ENCODE data around the gene GMIP.

The GMIP gene

DNA sequence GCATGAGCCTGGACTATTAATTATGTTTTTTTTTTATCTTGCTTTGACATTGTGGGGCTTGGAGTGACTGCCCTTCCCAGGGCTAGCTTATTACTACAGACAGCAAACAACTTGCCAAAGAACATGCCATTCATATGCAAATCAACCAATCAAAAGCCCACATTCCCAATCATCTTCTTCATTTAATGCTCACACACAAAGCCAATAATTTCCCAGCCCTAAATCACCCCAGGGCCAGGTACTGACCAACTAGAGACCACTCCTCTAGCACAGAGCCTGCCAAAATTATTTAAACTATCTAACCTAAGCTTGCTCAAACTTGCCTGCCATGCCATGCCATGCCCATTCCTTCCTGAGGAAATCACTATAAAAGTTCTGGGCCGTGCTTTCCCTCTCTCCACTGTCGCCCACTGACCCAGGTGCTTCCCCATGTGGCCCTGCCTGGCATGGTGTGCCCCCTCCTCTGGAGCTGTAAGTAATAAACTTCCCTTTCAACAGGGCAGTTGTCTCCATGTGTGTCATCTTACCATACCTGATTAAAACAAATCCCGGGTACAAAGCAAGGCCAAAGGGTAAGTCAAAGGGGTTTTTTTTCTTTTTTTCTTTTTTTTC is 40.6 kb downstream of the GMIP start:
- DNase-seq: no peak

DNA sequence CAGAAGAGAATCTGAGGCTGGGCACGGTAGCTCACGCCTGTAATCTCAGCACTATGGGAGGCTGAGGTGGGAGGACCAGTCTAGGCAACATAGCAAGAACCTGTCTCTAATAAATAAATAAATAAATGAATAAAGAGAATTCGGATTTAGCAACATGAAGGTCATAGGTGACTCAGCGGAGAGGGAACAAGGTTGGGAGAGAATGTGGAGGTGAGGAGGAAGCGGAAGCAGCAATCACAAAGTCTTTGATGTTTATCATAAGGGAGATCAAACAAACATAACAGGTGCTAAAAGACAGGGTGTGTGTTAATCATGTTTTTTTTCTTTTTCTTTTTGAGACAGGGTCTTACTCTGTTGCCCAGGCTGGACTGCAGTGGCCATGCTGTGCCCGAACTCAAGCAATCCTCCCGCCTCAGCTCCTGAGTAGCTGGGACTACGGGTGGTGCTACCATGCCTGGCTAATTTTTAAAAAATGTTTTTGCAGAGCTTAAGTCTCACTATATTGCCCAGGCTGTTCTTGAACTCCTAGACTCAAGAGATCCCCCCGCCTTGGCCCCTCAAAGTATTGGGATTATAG is 41.2 kb downstream of the GMIP start:
- peak; percentile 7 for DNase-seq

DNA sequence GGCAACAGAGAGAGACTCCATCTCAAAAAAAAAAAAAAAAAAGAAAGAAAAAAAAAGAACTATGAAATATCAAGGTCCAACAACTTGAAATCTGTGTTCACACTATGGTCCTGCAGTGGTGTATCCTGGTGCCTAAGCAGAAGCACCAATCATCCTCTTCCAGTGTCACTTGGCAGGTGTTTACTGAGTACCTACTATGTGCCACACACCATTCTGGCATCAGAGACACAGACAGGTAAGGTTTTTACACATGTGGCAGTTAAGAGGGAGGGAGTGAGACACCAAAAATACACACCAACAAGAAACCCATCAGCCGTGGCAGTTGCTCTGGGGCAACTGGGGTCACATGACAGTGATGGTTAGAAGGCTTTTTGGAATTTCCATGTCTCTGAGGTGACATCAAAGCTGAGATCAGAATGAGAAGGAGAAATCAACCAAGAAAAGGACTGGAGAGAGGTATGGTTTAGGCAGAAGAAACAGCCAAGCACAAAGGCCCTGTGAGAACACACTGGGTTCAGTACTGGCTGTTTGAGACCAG is 42.6 kb downstream of the GMIP start:
- DNase-seq: no peak

DNA sequence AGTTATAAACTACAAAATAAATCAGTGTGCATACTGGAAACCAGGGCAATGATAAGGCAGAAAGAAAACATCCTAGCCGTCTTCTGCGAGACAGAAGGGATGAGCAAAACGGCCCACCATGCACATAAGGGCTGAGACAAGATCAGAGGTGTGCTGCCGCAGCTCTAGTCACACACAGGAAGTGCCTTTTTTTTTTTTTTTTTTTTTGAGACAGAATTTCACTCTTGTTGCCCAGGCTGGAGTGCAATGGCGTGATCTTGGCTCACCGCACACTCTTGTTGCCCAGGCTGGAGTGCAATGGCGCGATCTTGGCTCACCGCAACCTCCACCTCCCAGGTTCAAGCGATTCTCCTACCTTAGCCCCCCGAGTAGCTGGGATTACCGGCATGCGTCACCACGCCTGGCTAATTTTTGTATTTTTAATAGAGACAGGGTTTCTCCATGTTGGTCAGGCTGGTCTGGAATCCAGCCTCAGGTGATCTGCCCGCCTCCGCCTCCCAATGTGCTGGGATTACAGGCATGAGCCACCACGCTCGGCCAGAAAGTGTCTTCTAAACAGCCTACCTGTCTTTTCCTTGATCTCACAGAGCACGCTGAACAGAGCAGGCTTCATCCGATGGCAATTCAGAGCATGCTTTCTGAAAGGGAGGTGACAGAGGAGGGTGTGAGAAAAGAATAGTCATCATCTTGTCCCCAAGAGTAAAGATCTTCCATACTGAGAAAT is 44.6 kb downstream of the GMIP start:
- peak; percentile 59 for DNase-seq

DNA sequence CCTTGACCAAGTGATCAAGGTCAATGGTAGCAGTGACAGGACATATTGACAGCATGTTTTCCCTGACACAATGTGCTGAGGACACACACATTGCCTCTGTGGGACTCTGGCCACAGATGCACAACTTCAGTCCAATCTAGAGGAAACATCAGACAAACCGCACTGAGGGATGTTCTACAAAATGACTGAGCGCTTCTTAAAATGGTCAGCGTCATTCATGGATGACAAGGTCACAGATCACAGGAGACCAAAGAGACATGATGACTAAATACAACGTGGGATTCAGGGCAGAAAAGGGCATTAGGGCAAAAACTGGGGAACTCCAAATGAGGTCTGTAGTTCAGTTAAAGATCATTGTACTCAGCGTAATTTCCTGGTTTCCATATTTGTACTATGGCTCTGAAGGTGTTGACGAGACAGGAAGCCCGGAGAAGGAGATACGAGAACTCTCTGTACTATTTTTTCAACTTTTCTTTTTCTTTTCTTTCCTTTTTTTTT is 45.6 kb downstream of the GMIP start:
- DNase-seq: peak; percentile 46

DNA sequence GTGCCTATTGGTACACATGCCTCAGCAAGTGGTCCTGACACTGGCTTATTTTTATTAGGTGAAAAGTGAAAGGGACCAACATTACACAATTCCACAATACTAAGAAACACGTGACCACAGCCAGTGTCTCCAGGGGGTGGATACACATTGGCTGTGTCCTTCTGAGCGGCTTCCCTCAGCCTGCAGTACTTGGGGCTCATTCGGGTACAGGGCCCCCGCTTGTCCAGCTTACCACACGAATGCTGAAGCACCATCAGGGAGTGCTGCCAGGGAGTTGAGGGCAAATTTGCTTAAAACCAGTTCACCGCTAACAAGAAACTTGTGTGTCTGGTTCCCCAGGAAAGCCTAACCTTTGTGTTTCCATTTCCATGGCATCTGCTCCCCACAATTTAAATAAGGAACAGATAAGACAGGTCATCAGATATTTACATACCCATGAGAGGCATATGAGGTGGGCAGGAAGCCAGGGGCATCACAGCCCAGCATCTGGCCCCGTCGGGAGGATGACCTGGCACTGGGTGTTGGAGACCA is 48.2 kb downstream of the GMIP start:
- no peak for DNase-seq

DNA sequence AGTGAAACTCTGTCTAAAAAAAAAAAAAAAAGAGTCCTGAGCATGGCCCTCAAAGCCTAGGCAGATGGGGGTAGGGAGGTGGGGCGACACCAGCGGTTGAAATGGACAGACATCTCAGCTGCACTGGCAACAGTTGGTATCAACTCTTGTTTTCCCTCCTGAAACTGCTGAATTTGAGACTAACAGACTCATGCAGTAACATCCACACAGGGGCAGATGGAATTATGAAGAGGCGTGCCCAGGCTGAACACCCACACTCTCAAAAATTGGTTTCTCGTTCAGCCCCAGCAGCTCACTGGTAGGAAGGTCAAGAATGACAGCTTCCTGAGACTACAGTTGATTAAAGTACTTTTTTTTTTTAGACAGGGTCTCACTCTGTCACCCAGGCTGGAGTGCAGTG is 49.1 kb downstream of the GMIP start:
- DNase-seq: peak; percentile 13

DNA sequence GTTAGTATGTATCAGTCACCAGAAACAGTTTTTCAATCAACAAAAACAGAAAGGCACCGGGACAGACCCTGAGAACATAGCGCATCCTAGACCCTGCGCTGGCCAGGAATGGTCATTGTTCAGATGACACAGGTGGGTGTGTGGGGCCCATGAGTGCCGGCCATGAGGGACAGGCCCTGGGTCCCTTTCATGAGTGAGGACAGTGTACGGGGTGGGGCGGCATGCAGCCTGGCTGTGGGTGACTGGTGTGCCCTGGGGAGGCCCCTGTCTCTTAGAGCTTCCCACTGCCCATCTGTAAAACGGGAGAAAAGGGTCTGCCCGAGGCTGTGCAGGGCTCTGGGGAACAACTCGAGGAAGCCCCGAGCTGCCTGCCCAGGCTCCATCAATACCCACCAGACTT is 50.8 kb downstream of the GMIP start:
- no peak for DNase-seq

DNA sequence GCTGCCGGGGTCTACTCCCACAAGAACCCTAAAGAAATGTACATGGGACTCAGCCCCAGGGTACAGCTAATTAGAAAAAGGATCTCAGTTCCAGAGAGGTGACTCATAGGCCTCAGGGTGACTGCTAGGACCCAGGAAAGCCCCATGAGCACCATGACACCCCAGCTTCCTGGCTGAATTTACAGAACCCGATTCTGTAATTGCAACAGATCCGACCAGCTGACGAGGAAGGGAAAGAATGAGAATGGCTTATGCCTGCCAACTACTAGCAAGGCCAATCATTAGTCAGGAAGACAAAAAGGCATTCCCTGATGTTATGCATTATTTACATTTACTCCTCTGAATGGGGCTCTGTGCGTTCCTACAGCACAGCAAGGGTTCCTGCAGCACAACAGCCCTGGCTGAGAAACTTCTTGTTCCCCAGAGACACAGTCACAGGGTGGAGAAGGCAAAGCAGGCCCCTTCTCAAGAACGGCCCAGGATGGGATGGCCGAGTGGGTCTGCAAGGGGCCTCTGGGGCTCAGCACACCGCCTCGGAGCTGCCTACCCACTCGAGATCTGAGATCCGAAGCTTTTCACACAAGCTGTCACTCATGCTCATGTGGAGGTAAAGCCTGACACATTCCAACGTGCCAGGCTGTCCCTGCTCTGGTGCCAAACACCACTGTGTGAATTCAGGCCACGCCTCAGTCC is 52.2 kb downstream of the GMIP start:
- DNase-seq: peak; percentile 73

DNA sequence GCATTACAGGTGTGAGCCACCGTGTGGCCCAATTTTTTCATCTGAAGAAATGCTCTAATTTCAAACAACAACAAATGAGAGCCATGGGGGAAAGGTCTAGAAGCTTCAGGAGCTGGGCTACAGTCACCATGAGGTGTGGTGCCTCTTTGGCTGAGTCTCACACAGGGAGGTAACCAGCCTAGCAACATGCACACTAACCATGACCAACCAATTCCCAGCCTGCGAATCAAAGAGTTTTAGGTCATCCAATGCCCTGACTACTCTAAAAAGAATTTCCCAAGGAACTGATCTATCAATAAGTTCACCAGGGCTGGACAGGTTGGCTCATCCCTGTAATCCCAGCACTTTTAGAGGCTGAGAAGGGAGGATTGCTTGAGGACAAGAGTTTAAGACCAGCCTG is 54.9 kb downstream of the GMIP start:
- DNase-seq: no peak

DNA sequence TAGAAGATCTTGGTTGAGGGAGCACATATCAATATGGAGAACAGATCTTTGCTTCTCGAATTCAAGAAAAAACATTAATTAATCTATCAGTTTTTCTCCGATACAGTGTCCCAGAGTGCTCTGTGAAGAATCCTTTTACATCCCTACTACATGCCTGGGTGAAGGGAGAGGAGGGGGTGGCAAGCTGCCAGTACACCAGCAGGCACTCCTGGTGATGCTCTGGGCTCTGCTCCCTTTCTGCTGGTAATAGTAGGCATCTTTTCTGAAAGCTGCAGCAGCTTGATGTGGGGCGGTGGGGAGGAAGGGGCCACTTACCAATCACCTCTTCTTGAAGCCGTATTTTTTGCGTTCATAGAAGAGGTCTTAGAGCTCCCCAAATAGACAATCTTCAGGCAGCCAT is 55.7 kb downstream of the GMIP start:
- DNase-seq: no peak

DNA sequence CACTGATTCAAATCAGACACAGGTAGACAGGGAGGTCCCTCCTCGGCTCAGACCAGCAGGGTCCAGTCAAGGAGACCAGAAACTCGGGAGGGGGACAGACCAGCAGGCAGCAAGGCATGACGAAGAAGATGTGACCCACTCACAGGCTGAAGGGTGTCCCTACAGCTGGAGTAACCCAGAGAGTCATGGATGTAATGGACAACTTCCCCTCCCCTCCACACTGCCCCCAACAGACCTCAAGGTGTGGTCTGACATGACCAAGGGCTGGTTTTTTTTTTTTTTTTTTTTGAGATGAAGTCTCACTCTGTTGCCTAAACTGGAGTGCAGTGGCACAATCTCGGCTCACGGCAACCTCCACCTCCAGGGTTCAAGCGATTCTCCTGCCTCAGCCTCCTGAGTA is 59.1 kb downstream of the GMIP start:
- no peak for DNase-seq

DNA sequence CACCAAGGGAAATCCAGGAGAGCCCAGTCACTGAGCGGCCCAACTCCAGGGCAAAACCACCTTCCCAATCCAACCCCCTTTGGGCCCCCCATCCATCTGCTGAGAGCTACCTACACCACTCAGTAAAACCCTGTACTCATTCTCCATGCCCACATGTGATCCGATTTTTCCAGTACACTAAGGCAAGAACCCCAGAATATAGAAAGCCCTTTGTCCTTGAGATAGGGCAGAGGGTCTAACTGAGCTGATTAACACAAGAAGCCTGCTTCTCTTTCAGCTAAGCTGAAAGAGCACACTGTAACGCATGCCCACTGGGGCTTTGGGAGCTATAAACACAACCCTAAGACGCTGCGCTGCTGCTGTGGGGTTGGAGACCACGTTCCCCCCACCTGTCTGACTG is 61.0 kb downstream of the GMIP start:
- no peak for DNase-seq

DNA sequence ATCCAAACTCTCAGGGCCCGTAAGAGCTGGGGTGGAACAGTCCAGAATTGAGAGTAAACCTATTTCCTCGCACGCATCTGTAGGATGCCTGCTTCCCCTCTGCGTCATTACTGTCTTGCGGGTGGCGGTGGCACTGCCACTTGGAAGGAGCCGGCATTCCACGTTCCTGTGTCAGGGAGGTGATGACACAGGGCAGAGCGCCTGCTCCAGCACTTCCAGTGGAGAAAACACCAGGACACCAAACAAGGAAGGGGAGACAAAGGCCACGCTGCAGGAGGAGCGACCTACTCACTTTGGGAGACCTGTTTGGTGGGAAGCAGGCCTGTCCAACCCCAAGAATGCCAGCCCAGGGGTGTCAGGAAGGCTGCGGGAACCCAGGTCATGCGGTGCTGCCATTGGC is 62.1 kb downstream of the GMIP start:
- no peak for DNase-seq

DNA sequence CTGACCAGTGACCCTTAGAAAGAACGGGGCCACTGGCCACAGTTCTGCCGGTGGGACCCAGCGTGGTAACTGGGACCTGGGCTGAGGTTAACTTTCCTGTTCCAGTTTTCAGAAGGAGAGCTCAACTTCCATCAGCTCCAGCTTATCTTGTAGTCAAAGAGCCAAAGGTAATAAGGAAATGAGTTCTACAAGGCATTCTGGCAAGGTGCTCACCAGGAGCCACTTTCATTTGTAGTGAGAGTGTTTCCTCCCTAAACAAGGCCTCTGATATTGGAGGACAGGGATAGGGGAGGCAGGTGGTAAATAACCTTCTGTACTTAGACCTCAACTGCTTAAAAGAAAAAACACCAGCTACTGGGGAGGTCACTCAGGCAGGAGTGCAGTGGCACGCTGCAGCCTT is 63.0 kb downstream of the GMIP start:
- DNase-seq: no peak

DNA sequence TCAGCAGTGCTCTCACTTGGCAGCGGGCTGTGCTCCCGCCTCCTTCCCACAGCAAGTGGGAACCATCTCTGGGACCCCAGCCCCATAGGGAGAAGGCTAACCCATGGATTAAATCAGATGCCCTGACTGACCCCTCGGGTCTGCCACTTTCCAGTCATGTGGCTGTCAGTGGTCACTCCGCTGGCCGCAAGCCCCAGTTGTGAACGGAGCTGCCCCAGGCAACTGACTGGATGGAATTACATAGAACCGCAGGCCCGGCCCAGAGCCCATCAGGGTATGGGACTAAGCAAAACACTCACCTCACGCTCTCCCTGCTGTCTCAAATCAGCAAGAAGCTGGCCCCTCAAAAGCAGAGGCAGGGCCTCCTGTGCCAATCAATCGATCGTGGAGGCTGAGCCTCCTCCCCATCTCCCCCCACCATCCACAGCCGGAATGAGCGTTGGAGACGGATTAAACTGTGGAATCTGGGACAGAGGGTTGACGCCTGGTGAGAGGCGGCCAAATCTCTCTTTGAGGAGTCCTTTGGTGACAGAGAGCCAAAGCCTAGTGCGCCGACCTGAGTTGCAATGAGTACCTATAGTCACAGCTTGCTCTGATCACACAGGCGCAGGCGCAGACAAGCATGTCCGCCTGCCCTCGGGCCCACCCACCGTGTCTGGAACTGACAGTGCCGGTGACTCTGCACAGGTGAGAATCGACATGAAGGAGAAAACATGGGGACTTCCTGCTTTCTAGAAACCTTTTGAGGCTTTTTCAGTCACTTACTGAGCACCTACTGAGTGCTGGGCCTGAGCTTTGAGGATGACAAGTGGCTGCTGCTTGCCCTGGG is 63.7 kb downstream of the GMIP start:
- no peak for DNase-seq

All from stimulated activated naive CD4-positive, alpha-beta T cell treated with Interleukin-2 at 50 U/mL for 16 hours (primary cell).